Measurements from ENCODE around the gene METTL24. TPM values are rescaled to one million over a fixed set of nuclear protein-coding genes. Genes with fewer than 3 reads are reported as not detected.

METTL24 gene
- total and polyA plus RNA-seq, 2 of the 8 experiments (the other 6 are each of a cell fraction or from before 2014, with no cell fraction given): 0.30 to 0.39 TPM

DNA sequence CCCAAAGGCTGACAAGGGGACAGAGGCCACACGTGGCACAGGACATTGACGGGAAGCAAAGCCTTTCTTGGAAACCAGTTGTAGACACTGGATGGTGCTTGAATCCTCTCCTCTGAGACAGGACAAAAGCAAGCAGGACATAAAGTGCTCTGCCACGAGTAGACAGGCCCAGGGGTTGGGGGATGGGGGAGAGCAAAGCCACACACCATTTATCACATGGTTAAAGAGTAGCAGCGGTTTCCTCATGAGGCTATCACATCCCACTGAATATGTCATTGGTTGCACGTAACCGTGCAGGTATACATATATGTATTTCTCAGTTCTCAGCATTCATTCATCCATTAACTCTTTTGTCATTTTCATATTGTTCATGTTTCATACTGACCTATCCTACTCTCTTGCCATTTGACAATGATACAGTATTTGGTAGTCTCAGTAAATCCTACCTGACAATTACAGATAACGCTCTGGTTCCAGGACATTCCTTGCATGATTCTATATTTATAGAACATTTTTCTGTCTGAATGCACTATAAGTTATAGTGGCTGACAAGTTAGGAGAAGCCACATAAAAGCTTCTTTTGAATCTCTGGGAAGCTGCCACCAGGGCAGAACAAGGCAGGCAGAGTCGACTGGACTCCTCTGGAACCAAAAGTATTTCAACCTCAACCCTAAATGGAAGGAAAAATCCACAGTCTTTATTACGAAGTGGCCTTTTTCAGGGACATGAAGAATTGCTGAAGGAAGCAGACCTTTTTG, 23.5 kb downstream of the METTL24 start:
- 91% methylated on average over 9 of the region's 9 CpGs; no CpG with 5 or more reads in 1 of the 2 experiments for WGBS, 2 experiments (ENCODE audit: extremely low coverage in 1 of 2, insufficient coverage in 1 of 2, insufficient read length in 1 of 2, insufficient replicate concordance in 2 of 2, low coverage in 1 of 2, low lambda C conversion rate in 2 of 2, missing lambda C conversion rate in 1 of 2)
- ChIA-PET CTCF (ENCODE audit: partially characterized antibody) (interaction anchor here (1.5 kb wide), 1 partner anchor 11 kb away, joined by 4 read pairs; no protein-coding TSS in a partner anchor), POLR2A (ENCODE audit: partially characterized antibody) (interaction anchor here (0.6 kb wide), 1 partner anchor 15 kb away, joined by 3 read pairs; no protein-coding TSS in a partner anchor)
- no peak overlapping the region for H2BK15ac ChIP-seq (ENCODE audit: low read length)
- no peak overlapping the region for H3K14ac ChIP-seq (ENCODE audit: insufficient read length)
- DNase-seq (ENCODE audit: low read depth in 1 of 2, low spot score in 2 of 2) (no peak), FAIRE-seq (no peak)
- H3K79me2 ChIP-seq (ENCODE audit: control insufficient read depth in 1 of 2, insufficient read depth in 2 of 2, low read length in 2 of 2): no peaks in the 10 kb centered on the region
- H3K36me3 ChIP-seq (ENCODE audit: control insufficient read depth in 2 of 4, insufficient read depth in 4 of 4, low read length in 3 of 4): no peaks in the 10 kb centered on the region
- peaks cover 0 to 1% (median 0%) of the 10 kb centered on the region in 4 experiments; a peak in 1 of 7 replicates for H3K27me3 ChIP-seq (replicated peaks in 1 of 4; ENCODE audit: control insufficient read depth in 3 of 4, extremely low read depth in 1 of 4, insufficient read depth in 3 of 4, low read length in 3 of 4)
- TF ChIP-seq HDAC2 (IDR thresholded peaks at IDR 0.05; ENCODE audit: borderline replicate concordance in 1 of 2, low read depth in 2 of 2, low read length in 2 of 2): no peak
- TF ChIP-seq CHD1 (IDR thresholded peaks at IDR 0.05; ENCODE audit: low read depth, low read length): no peak
- TF ChIP-seq POU5F1 (IDR thresholded peaks at IDR 0.05; ENCODE audit: low read depth, low read length): no peak
- TF ChIP-seq BACH1 (IDR thresholded peaks at IDR 0.05; ENCODE audit: low read length): no peak
- TF ChIP-seq SIN3A (conservative IDR thresholded peaks at IDR 0.05 in 1 of 2, IDR thresholded peaks at IDR 0.05 in 1 of 2; ENCODE audit: low read depth in 1 of 2, low read length in 2 of 2): no peak
- no peaks in the 10 kb centered on the region; the same call in 1 of the 2 replicates for H3K23me2 ChIP-seq (ENCODE audit: low read depth, low read length)
- H2BK5ac ChIP-seq (ENCODE audit: low read depth, low read length): no peak overlapping the region
- no peak overlapping the region for H2AFZ ChIP-seq (ENCODE audit: low read length)
- no peak overlapping the region for H3K4me3 ChIP-seq (ENCODE audit: extremely low read depth in 1 of 4, insufficient read depth in 2 of 4, low read depth in 3 of 4, low read length in 4 of 4)
- H3K4me2 ChIP-seq (ENCODE audit: insufficient read depth in 1 of 2, low read depth in 2 of 2, low read length in 2 of 2): no peak overlapping the region
- no peak overlapping the region for H3K27ac ChIP-seq (ENCODE audit: low read depth, low read length)
- H4K5ac ChIP-seq (ENCODE audit: insufficient read length, low read depth, low read length): no peak overlapping the region
- no peak overlapping the region for H2AK5ac ChIP-seq (ENCODE audit: low read depth, low read length)
- H3K18ac ChIP-seq (ENCODE audit: extremely low read depth, low read length): no peak overlapping the region
- H3K9ac ChIP-seq (replicated peaks in 1 of 4; ENCODE audit: extremely low read depth in 1 of 4, low read depth in 3 of 4, low read length in 3 of 4): no peak overlapping the region
- H2BK12ac ChIP-seq (ENCODE audit: low read depth, low read length): no peak overlapping the region
- H4K8ac ChIP-seq (ENCODE audit: extremely low read depth, insufficient read depth, low read length): no peak overlapping the region
- no peaks in the 10 kb centered on the region for H3K4me1 ChIP-seq (replicated peaks in 1 of 4; ENCODE audit: control insufficient read depth in 3 of 4, insufficient read depth in 4 of 4, low read length in 3 of 4)
- no peak overlapping the region for H3K4ac ChIP-seq (replicated peaks; ENCODE audit: insufficient read length, low read depth, low read length)
- H3K23ac ChIP-seq (ENCODE audit: insufficient read length): no peak overlapping the region
- H4K91ac ChIP-seq (replicated peaks; ENCODE audit: insufficient read length, low read length): no peak overlapping the region
- no peak overlapping the region for H2BK120ac ChIP-seq (replicated peaks; ENCODE audit: low read depth, low read length)
- no peak overlapping the region for H2BK20ac ChIP-seq (ENCODE audit: low read length)
- H3K79me1 ChIP-seq (ENCODE audit: low read depth, low read length): no peaks in the 10 kb centered on the region
- H3K9me3 ChIP-seq (ENCODE audit: insufficient read depth in 2 of 2, low read depth in 1 of 2, low read length in 1 of 2): no peaks in the 10 kb centered on the region
- no peaks in the 10 kb centered on the region for H4K20me1 ChIP-seq (replicated peaks in 1 of 2; ENCODE audit: control insufficient read depth in 1 of 2, insufficient read depth in 2 of 2, low read length in 2 of 2)
- no peak overlapping the region for H3K56ac ChIP-seq (replicated peaks; ENCODE audit: insufficient read length, low read depth, low read length)
